Hepatocyte (in vitro differentiated cells): ENCODE results near the gene UBA6. TPM values are rescaled to one million over a fixed set of nuclear protein-coding genes. Genes with fewer than 3 reads are reported as not detected.

Experiments
- polyA plus RNA-seq: library from polyadenylated mRNA; unstranded; fragments of >200 nt; fragmentation: Nextera tagmentation; extraction: Ambion mirVana; gene quantifications from 2 replicates; pipeline ENCODE4 v1.2.1, GENCODE V29; 2016
- small RNA-seq: library from RNA; depleted of rRNA; stranded (forward); fragments of <200 nt; gene quantifications from one replicate; pipeline ENCODE3, GENCODE V24; 2014
- total RNA-seq: library from RNA; depleted of rRNA; stranded (reverse); fragments of >200 nt; gene quantifications from 2 replicates; pipeline ENCODE4 v1.2.3, GENCODE V29; 2014

Gene UBA6
- total and polyA plus RNA-seq, 2 experiments from 2014 or later, result 15.8 to 123 TPM

Small RNA genes lying within 50 kb of the gene (small RNA-seq; reads per million reads assigned to genes)
- gene AC096720.1 (not detected), gene RF00091 (not detected)

Other genes with a start within 250 kb of the UBA6 start
- 19.7 and 20.8 TPM in 2 replicates for gene CENPC, start 155.7 kb downstream of the UBA6 start, total RNA-seq
- 11.2 and 12.2 TPM in 2 replicates for gene CENPC, start 155.7 kb downstream of the UBA6 start, polyA plus RNA-seq
- gene STAP1, start 142.4 kb downstream of the UBA6 start, total RNA-seq, result not detected in 2 replicates
- not detected in 2 replicates for gene STAP1, start 142.4 kb downstream of the UBA6 start, polyA plus RNA-seq
- gene GNRHR, start 53.2 kb upstream of the UBA6 start, total RNA-seq, result not detected in 2 replicates
- gene GNRHR, start 53.2 kb upstream of the UBA6 start, polyA plus RNA-seq, result not detected in 2 replicates
- not detected in 2 replicates for gene TMPRSS11D, start 182.8 kb upstream of the UBA6 start, total RNA-seq
- 0.23 TPM in 1 of 2 replicates, not detected in the other for gene TMPRSS11D, start 182.8 kb upstream of the UBA6 start, polyA plus RNA-seq